Measurements from ENCODE around the gene PPEF1. TPM values are rescaled to one million over a fixed set of nuclear protein-coding genes. Genes with fewer than 3 reads are reported as not detected.
"Not testable (repeated sequence)": the region's sequence is repeated elsewhere in the genome, so short reads cannot be mapped to it uniquely, and the experiment has no call there.

PPEF1 gene
- total RNA-seq, 4 donors from 2014 or later = 0.89 to 1.3 TPM; not detected in 2

DNA sequence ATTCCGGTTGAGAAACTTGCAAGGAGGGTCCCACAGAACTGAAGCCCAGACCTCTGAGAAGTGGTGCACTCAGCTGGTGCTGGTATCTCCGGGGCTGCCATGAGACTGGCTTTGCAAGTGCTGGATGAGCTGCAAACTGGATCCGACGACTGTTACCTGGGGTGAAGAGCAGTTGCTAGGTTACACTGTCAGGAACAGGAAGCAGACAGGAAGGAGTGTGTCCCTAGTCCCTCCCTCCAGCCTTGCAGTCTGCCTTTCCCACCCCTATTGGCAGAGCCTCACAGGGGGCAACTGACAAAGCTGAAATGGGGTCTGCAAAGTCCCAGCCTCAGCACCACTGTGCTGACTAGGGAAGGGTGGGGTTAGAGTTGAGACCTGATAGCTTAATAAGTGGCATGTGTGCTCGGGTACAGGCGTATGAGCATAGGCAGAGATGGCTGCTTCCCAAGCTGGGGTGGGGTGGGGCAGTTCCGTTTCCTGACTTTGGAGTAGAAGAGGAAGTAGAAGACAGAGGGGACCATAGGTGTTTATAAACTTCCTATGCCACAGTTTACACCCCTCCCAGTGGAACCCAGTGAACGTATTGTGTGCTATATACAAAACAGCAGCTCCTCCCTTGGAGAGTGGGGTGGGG is 18.0 kb downstream of the PPEF1 start:
- no peaks in the 10 kb centered on the region for H3K9me3 ChIP-seq
- no peak overlapping the region for H3K27ac ChIP-seq
- WGBS, 2 donors (ENCODE audit: low coverage in 1 of 2) = 54 to 79% methylated on average over 4 of the region's 8 CpGs
- H3K27me3 ChIP-seq = no peaks in the 10 kb centered on the region
- ATAC-seq = no peak
- no peaks in the 10 kb centered on the region for H3K36me3 ChIP-seq
- TF ChIP-seq EP300 (IDR thresholded peaks at IDR 0.05) = no peak
- TF ChIP-seq POLR2AphosphoS5 (IDR thresholded peaks at IDR 0.05) = no peak
- no peak for TF ChIP-seq CTCF (IDR thresholded peaks at IDR 0.05)
- TF ChIP-seq POLR2A (IDR thresholded peaks at IDR 0.05) = no peak
- no peaks in the 10 kb centered on the region for H3K4me1 ChIP-seq
- H3K4me3 ChIP-seq = no peak overlapping the region

- Histone ChIP-seq H3K4me1 (no peaks in the 10 kb centered on the region), H3K4me3 (no peak overlapping the region), H3K27me3 (no peaks in the 10 kb centered on the region), H3K27ac (no peak overlapping the region), H3K36me3 (no peaks in the 10 kb centered on the region), H3K9me3 (no peaks in the 10 kb centered on the region)
- 67% methylated on average over 1 of the region's 4 CpGs; no CpG with 5 or more reads in 1 of the 2 donors for WGBS, 2 donors (ENCODE audit: low coverage in 1 of 2)
- ATAC-seq = no peak
- TF ChIP-seq POLR2AphosphoS5 (IDR thresholded peaks at IDR 0.05) = no peak
- TF ChIP-seq POLR2A (IDR thresholded peaks at IDR 0.05) = no peak
- TF ChIP-seq EP300 (IDR thresholded peaks at IDR 0.05) = no peak
- TF ChIP-seq CTCF (IDR thresholded peaks at IDR 0.05) = no peak
These were observed 25.8 kb downstream of the PPEF1 start for GRCh38 chrX:18733287-18733686.

DNA sequence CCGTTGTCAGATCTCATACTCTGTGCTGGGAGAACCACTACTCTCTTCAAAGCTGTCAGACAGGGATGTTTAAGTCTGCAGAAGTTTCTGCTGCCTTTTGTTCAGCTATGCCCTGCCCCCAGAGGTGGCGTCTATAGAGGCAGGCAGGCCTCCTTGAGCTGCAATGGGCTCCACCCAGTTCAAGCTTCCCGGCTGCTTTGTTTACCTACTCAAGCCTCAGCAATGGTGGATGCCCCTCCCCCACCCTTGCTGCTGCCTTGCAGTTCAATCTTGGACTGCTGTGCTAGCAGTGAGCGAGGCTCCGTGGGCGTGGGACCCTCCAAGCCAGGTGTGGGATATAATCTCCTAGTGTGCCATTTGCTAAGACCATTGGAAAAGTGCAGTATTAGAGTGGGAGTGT is 32.2 kb downstream of the PPEF1 start:
- H3K36me3 ChIP-seq, H3K4me3 ChIP-seq, H3K9me3 ChIP-seq, H3K27me3 ChIP-seq, H3K4me1 ChIP-seq, ATAC-seq, H3K27ac ChIP-seq: not testable (repeated sequence)
- WGBS, 2 donors (ENCODE audit: low coverage in 1 of 2) = 60% methylated on average over 1 of the region's 6 CpGs; no CpG with 5 or more reads in 1 of the 2 donors

DNA sequence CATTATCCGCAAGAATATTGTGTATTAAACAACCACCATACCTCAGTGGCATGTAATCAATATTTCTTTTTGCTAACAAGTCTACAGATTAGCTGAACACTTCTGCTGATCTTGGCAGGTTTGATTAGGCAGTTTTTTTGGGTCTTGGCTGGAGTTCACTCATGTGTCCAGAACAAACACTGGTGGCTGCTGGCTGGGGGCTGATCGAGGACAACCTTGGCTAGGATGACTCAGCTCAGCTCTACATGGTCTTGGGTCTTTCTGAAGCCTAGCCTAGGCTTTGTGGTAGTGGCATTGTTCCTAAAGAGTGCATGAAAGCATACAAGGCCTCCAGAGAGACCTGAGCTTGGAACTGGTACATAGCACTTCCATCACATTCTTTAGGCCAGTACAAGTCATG is 41.1 kb downstream of the PPEF1 start:
- no peak for ATAC-seq

DNA sequence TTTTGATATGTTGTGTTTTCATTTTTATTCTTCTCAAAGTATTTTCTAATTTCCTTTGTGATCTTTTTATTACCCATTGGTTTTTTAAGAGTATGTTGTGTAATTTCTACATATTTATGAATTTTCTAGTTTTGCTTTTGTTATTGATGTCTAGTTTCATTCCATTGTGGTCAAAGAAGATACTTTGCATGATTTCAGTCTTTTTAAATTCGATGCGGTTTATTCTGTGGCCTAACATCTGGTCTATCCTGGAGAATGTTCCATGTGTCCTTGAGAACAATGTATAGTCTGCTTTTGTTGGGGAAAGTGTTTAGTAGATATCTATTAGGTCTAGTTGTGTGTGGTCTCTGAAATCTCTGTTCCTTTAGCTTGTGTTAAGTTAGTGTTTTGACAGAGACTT is 46.2 kb downstream of the PPEF1 start:
- Histone ChIP-seq H3K27ac (no peak overlapping the region), H3K36me3 (no peaks in the 10 kb centered on the region), H3K4me3 (no peak overlapping the region), H3K4me1 (no peaks in the 10 kb centered on the region), H3K27me3 (no peaks in the 10 kb centered on the region), H3K9me3 (no peaks in the 10 kb centered on the region)
- no peak for ATAC-seq
- no peak for TF ChIP-seq EP300 (IDR thresholded peaks at IDR 0.05)
- TF ChIP-seq POLR2AphosphoS5 (IDR thresholded peaks at IDR 0.05) = no peak
- TF ChIP-seq POLR2A (IDR thresholded peaks at IDR 0.05) = no peak
- no peak for TF ChIP-seq CTCF (IDR thresholded peaks at IDR 0.05)
- WGBS, 2 donors (ENCODE audit: low coverage in 1 of 2) = no CpG with 5 or more reads among the region's 2 CpGs

More for the DNA sequence above, 41.1 kb downstream of the PPEF1 start:
- Histone ChIP-seq H3K4me3 (no peak overlapping the region), H3K4me1 (no peaks in the 10 kb centered on the region), H3K9me3 (no peaks in the 10 kb centered on the region), H3K27me3 (no peaks in the 10 kb centered on the region), H3K36me3 (no peaks in the 10 kb centered on the region), H3K27ac (no peak overlapping the region)
- WGBS, 2 donors (ENCODE audit: low coverage in 1 of 2) = 100% methylated on average over 1 of the region's 2 CpGs
- no peak for TF ChIP-seq POLR2AphosphoS5 (IDR thresholded peaks at IDR 0.05)
- no peak for TF ChIP-seq CTCF (IDR thresholded peaks at IDR 0.05)
- no peak for TF ChIP-seq POLR2A (IDR thresholded peaks at IDR 0.05)
- no peak for TF ChIP-seq EP300 (IDR thresholded peaks at IDR 0.05)

Data from gastroesophageal sphincter (tissue), 4 donors.